Spleen (tissue), 7 donors: Measurements from ENCODE around the gene ZNRF3.

Experiments used
- POLR2A ChIP-seq, 3 donors: fragments of 450-650 bp; IDR thresholded peaks; one replicate each; pipeline ENCODE4 v1.5.1; 2017; ENCODE audit warnings: antibody characterized with exemption in 3 of 3, mild to moderate bottlenecking in 1 of 3
- POLR2AphosphoS5 ChIP-seq, 3 donors: sonication (generic); formaldehyde crosslinking; IDR thresholded peaks; one replicate each; pipeline ENCODE4 v1.5.1; 2017; ENCODE audit warnings: antibody characterized with exemption in 3 of 3
- TF ChIP-seq, protein P1 (sequence below), 11 experiments: fragments of 200-600 bp in 7 of 11; fragments of 450-650 bp in 4 of 11; sonication (generic) in 4 of 11; IDR thresholded peaks in 8 of 11; conservative IDR thresholded peaks in 3 of 11; 1 replicate in 7 of 11; 2 replicates in 4 of 11; pipeline versions ENCODE4 v1.4.0 to v1.8.0; 2016 to 2021; ENCODE audit warnings: antibody characterized with exemption in 11 of 11, inconsistent platforms in 4 of 11, mild to moderate bottlenecking in 1 of 11
- donor health status: DM: no; HTN: no; CAD: no; lungs with moderate emphysema.
- donor health status: DM: no; HTN: no; CAD: no.
- donor health status: DM: no; HTN: no; CAD: no.

DNA sequence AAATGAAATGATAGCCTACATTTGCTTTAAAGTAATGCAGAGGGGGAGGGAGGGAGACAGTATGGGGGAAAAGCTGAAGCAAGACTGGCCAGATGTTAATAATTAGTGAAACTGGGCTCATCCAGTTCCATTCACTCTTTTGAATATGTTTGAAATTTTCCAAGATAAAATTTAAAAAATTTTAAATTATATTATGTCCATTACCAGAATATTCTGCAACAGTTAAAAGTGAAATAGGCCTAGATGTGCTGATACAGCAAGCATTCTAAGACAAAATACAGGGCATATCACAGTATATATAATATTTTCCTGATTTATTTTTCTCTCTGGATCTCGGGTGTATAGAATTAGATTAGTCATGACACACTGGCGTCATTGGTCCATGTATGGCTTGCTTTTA, 13.6 kb upstream of the ZNRF3 start:
- TF ChIP-seq POLR2A (IDR thresholded peaks at IDR 0.05), result no peak
- TF ChIP-seq, protein P1, sequence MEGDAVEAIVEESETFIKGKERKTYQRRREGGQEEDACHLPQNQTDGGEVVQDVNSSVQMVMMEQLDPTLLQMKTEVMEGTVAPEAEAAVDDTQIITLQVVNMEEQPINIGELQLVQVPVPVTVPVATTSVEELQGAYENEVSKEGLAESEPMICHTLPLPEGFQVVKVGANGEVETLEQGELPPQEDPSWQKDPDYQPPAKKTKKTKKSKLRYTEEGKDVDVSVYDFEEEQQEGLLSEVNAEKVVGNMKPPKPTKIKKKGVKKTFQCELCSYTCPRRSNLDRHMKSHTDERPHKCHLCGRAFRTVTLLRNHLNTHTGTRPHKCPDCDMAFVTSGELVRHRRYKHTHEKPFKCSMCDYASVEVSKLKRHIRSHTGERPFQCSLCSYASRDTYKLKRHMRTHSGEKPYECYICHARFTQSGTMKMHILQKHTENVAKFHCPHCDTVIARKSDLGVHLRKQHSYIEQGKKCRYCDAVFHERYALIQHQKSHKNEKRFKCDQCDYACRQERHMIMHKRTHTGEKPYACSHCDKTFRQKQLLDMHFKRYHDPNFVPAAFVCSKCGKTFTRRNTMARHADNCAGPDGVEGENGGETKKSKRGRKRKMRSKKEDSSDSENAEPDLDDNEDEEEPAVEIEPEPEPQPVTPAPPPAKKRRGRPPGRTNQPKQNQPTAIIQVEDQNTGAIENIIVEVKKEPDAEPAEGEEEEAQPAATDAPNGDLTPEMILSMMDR (IDR thresholded peaks at IDR 0.05 in 8 of 11, conservative IDR thresholded peaks at IDR 0.05 in 3 of 11), result no peak
- TF ChIP-seq POLR2AphosphoS5 (IDR thresholded peaks at IDR 0.05), result no peak
